ENCODE data around the gene SIRT5.

- TF ChIP-seq RAD21 (IDR thresholded peaks at IDR 0.05; ENCODE audit: low read depth) (no peak), CTCF (IDR thresholded peaks at IDR 0.05 in 2 of 3, conservative IDR thresholded peaks at IDR 0.05 in 1 of 3; ENCODE audit: borderline replicate concordance in 1 of 3, insufficient read depth in 1 of 3, low read depth in 2 of 3, low read length in 2 of 3) (no peak), ZBTB33 (IDR thresholded peaks at IDR 0.05; ENCODE audit: extremely low read depth, insufficient replicate concordance, low read length) (no peak), EZH2 (IDR thresholded peaks at IDR 0.05) (no peak), SP1 (IDR thresholded peaks at IDR 0.05; ENCODE audit: low read depth) (no peak), ZNF274 (IDR thresholded peaks at IDR 0.05; ENCODE audit: low read depth, low read length) (no peak), EZH2phosphoT487 (IDR thresholded peaks at IDR 0.05; ENCODE audit: borderline replicate concordance) (no peak), POLR2A (IDR thresholded peaks at IDR 0.05; ENCODE audit: borderline replicate concordance, extremely low read depth, insufficient read depth, insufficient read length) (no peak)
Observed at GRCh38 chr6:13528777-13529343, 45.5 kb upstream of the SIRT5 start.
